ENCODE results near the gene SGK1. TPM values are rescaled to one million over a fixed set of nuclear protein-coding genes. Genes with fewer than 3 reads are reported as not detected.

SGK1 gene
- polyA plus RNA-seq, 1 of the 3 experiments (the other 2 are of a cell fraction) = 440 TPM

GRCh38 chr6:134293659-134294161, 24.2 kb downstream of the SGK1 start (continued):
- TF ChIP-seq REST (IDR thresholded peaks at IDR 0.05; ENCODE audit: low read depth, low read length) = peak; percentile 21; the same call in 1 of the 2 replicates
- peak; percentile 79 for TF ChIP-seq POLR2AphosphoS5 (IDR thresholded peaks at IDR 0.05; ENCODE audit: low read depth, low read length)
- no peak for TF ChIP-seq GABPA (IDR thresholded peaks at IDR 0.05; ENCODE audit: low read depth)
- TF ChIP-seq NRF1 (IDR thresholded peaks at IDR 0.05; ENCODE audit: low read depth, low read length) = no peak
- peak; percentile 79; the same call in 1 of the 2 replicates for TF ChIP-seq RXRA (IDR thresholded peaks at IDR 0.05; ENCODE audit: borderline replicate concordance, low read depth)
- peak; percentile 57; the same call in 1 of the 2 replicates for TF ChIP-seq MEF2A (IDR thresholded peaks at IDR 0.05; ENCODE audit: borderline replicate concordance, low read depth)
- TF ChIP-seq JUND (IDR thresholded peaks at IDR 0.05) = peak; percentile 98
- 0 out of 2 replicates have a peak, but pooled peaks have one; percentile 61 for TF ChIP-seq SIN3A (IDR thresholded peaks at IDR 0.05; ENCODE audit: borderline replicate concordance, low read depth, low read length)

GRCh38 chr6:134291156-134291555, 26.8 kb downstream of the SGK1 start:
- POLR2A ChIA-PET = no interaction called here
- DNase-seq = no peak
- CTCF ChIA-PET = interaction anchor here (1.3 kb wide), 1 partner anchor 532 kb away, joined by 3 read pairs; no protein-coding TSS in a partner anchor

More at GRCh38 chr6:134291156-134291555, 26.8 kb downstream of the SGK1 start:
- H3F3A ChIP-seq (replicated peaks; ENCODE audit: insufficient read depth) = peaks cover 43% of the 10 kb centered on the region
- no peaks in the 10 kb centered on the region for H4K20me1 ChIP-seq (ENCODE audit: insufficient read depth)
- TF ChIP-seq EP300 (IDR thresholded peaks at IDR 0.05; ENCODE audit: borderline replicate concordance in 1 of 2, low read depth in 1 of 2, low read length in 1 of 2) (no peak), SIN3A (IDR thresholded peaks at IDR 0.05; ENCODE audit: borderline replicate concordance, low read depth, low read length) (no peak), USF2 (IDR thresholded peaks at IDR 0.05; ENCODE audit: borderline replicate concordance, low read depth, low read length) (no peak), JUND (IDR thresholded peaks at IDR 0.05) (no peak), MXI1 (IDR thresholded peaks at IDR 0.05; ENCODE audit: low read depth, low read length) (no peak), NRF1 (IDR thresholded peaks at IDR 0.05; ENCODE audit: low read depth, low read length) (no peak), FOXM1 (IDR thresholded peaks at IDR 0.05; ENCODE audit: low read depth) (no peak), PBX3 (IDR thresholded peaks at IDR 0.05) (no peak), YY1 (IDR thresholded peaks at IDR 0.05; ENCODE audit: low read depth) (no peak), USF1 (IDR thresholded peaks at IDR 0.05; ENCODE audit: borderline replicate concordance, low read depth) (no peak), FOXJ3 (CRISPR knock-in tag; IDR thresholded peaks at IDR 0.05) (no peak), RAD21 (IDR thresholded peaks at IDR 0.05; ENCODE audit: low read length) (no peak), NFIC (IDR thresholded peaks at IDR 0.05; ENCODE audit: borderline replicate concordance) (no peak), ELF1 (IDR thresholded peaks at IDR 0.05) (no peak)
- H3K9me3 ChIP-seq = no peaks in the 10 kb centered on the region
- H3K9me2 ChIP-seq = no peaks in the 10 kb centered on the region
- H2AFZ ChIP-seq (ENCODE audit: low read depth) = no peak overlapping the region
- no peak overlapping the region for H3K9ac ChIP-seq
- peaks cover 6 to 23% of the 10 kb centered on the region in 2 experiments; a peak in 3 of 4 replicates for H3K4me1 ChIP-seq (ENCODE audit: control insufficient read depth in 1 of 2, insufficient read depth in 2 of 2, low read depth in 1 of 2, low read length in 1 of 2)
- no peaks in the 10 kb centered on the region for H3K79me2 ChIP-seq (ENCODE audit: insufficient read depth)
- H3K27me3 ChIP-seq (ENCODE audit: insufficient read depth) = no peaks in the 10 kb centered on the region
- no peak overlapping the region for H3K4me2 ChIP-seq
- no peak overlapping the region for H3K4me3 ChIP-seq (ENCODE audit: low read depth in 2 of 2, low read length in 1 of 2)
- H3K36me3 ChIP-seq (replicated peaks in 1 of 2; ENCODE audit: control insufficient read depth in 1 of 2, insufficient read depth in 2 of 2, low read length in 1 of 2) = no peaks in the 10 kb centered on the region
- no peak overlapping the region for H3K27ac ChIP-seq (ENCODE audit: low read depth in 2 of 2, low read length in 1 of 2)
- WGBS (ENCODE audit: low lambda C conversion rate) = 96% methylated on average over 4 of the region's 4 CpGs

Data from SK-N-SH (cell line).